Left forelimb (tissue), 1 donor: ENCODE data around the gene PGGHG.
"Not testable (repeated sequence)": the region's sequence is repeated elsewhere in the genome, so short reads cannot be mapped to it uniquely, and the experiment has no call there.

Experiments used
- DNase-seq: peaks from one replicate; pipeline ENCODE4 v3.0.0-alpha.2; 2018; ENCODE audit warnings: low spot score

The PGGHG gene

GRCh38 chr11:330307-330693, 41.4 kb downstream of the PGGHG start:
- no peak for DNase-seq

DNA sequence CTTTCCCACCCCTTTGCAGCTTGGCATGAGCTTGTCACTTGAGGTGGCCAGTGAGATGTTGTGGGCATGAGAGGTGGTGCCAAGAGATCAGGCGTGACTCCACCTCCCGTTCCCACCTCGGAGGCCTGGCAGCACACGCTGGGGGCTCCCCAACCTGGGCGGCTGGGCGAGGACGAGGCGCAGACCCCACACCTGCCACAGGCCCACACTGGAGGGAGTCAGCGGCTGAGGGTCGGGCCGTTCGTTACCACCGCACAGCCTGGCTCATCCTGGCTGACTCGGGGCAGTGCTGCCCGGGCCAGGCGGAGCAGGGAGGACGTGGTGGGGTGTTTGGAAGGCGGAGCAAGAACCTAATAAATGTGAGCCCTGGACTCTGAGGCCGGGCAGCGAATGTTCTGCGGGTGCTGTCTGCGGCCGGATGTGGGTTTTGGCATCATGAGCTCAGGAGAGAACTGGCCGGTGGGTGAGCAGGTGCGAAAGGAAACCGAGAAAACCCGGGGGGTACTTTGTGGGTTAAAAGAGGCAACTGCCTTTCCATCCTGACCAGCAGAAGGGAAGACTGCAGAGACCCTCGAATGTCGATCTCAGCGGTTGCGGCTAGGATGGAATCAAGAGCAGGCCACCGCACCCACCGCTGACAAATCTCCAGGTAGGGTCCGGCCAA, 41.9 kb downstream of the PGGHG start:
- peak; percentile 61 for DNase-seq

DNA sequence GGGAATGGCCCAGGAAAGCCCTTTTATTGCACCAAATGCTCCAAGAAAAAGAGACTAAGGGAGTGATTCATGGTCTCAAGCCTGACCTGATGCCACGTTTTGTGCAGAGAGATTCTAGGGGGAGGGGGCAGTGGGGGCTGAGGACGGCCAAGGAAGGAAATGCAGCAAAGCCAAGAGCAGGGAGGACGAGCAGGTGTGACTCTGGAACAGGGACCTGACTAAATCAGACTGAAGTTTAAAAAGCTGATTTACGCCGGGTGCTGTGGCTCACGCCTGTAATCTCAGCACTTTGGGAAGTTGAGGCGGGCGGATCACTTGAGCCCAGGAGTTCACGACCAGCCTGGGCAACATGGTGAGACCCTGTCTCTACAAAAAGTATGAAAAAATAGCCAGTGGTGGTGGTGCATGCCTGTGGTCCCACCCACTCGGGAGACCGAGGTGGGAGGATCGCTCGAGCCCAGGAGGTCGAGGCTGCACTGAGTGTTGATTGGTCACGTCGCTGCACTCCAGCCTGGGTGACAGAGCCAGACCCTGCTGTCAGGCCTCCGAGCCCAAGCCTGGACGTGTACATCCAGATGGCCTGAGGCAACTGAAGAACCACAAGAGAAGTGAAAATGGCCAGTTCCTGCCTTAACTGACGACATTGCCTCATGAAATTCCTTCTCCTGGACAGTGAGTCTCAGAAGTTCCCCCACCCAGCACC, 42.6 kb downstream of the PGGHG start:
- DNase-seq = peak; percentile 42

DNA sequence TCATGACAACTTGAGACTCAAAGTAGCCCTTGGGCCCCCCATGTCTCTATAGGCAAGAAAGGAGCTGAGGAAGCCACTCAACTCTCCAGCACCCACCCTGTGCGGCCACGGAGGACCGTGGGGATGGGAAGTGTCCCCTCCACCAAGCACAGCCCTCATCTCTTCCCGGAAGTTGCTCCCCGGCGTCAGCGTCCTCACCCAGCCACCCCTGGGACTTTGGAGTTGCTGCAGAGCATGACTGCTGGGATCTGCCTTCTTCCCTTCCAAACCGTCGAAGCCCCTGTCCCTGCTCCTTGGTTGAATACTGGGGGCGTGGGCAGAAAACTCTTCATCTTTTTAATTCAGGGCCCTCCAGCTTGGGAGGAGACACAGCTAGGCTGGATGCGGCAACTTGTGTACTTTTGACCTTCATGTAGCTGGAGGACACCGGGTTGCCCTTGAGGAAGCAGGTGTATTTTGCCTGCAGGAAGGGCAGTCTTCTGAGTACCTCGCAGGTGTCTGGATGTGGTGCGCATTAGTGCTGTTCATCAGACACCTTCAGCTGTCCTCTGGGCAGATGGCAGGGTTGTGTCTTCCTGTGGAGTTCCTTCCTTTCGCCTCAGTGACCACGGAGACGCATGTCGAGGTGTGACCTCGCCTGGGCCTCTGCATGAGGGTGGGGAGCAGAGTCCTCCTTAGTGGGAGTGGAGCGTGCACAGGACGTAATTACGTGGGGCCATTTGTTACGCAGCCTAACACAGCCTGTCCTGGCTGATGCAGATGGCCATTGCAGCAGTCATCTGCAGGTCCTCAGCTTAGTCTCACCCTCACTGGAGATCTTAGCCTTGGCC, 43.9 kb downstream of the PGGHG start:
- peak; percentile 55 for DNase-seq

GRCh38 chr11:333616-334263, 44.8 kb downstream of the PGGHG start:
- DNase-seq = not testable (repeated sequence)

DNA sequence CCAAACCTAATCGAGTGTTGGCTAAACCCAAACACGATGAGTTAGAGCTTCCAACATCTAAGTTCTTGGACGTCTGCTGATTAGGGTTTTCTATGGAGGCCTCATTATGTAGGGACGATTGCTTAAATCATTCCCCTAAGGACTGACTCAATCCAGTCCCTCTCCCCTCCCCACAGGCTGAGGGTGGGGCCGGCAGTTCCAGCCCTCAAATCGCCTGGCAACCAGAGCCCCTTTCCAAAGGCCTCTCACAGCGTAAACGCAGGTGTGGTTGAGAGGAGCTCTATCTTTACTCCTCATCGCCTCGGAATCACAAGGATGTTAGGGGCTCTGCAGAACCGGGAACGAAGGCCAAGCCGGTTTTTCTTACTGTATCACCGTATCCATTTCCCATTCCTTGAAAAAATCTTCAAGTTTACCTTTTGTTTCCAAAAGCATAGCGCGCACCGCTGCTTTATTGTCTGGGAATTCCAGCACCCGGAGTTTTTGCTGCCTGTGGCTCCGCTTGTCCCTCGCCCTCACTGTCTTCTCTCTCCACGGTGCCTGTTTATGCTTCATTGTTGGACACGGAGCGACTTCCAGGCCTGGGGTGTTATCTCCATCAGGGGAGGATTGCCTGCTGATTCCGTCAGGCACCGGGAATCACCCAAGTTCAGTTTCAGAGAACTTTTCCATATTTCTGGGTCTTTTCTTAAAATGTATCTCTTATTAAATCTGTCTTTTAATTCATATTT, 45.5 kb downstream of the PGGHG start:
- DNase-seq = peak; percentile 72

GRCh38 chr11:335779-336658, 47.1 kb downstream of the PGGHG start:
- DNase-seq = peak; percentile 72

DNA sequence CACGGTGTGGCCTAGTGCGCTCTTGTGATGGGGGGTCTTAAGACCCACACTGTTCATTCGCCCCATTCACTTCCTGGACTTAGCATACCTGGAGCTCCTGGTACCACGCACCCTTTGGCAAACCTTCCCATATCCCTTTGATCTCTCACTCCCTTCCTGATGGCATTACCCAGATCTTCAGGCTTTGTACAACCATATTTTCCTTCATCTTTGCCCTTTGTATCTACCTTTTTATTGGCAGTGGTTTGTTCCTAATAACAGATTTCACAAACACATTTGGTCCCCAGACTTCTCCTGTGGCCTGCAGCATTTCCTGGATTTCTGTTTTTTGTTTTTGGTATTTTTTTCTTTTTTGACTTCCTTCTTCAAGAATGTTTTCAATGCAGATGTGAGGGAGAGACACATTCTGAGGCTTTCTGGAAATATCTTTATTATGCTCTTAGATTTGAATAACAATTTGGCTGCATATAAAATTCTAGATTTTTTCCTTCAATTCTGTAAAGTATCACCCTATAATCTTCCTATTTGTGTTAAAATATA, 47.8 kb downstream of the PGGHG start:
- DNase-seq = no peak

DNA sequence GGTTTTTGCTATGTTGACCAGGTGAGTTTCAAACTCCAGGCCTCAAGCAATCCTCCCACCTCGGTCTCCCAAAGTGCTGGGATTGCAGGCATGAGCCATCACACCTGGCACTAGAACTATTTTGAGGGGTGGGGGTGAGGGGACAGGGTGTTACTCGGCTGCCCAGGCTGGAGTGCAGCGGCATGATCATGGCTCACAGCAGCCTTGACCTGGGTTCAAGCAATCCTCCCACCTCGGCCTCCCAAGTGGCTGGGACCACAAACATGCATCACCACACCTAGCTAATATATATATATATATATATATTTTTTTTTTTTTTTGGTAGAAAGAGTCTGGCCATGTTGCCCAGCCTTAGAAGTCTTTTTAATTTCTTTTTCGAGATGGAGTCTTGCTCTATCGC, 48.8 kb downstream of the PGGHG start:
- no peak for DNase-seq

DNA sequence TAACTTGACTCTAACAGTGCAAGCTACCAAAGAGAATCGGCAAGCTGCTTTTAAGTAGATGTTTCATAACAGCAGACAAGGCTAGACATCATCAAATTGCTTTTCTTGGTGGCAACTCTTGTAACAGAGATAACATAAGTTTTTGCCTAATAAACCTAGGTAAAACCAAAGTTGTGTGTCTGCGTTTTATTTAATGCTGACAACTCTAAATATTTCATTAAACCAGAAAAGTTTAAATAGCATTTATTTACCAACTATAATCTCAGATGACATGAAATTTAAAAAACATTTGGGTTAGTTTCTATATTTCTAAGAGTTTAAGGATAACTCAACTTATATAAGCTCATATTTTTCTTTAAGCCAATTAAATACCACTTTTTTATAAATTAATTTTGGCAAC, 51.0 kb downstream of the PGGHG start:
- DNase-seq = no peak

GRCh38 chr11:340539-341512, 51.9 kb downstream of the PGGHG start:
- no peak for DNase-seq

DNA sequence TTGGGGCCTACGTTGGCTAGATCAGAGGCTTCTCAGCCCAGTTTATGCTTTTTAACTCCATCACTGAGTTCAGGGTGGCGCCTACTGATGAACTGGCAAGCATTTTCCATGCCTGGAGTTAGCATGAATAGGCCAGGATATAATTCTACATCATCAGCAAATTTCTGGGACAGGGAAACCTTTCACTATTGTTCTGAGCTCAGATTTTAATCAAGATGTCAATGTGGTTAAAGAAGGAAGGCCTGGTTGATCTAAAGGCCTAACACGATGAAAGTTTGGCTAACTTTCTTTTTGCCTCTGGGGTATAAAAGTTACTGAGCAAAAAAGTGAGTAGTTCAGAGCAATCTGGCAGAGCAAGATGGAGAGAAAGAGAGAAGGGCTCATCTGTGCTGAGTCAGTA, 53.4 kb downstream of the PGGHG start:
- DNase-seq = no peak

DNA sequence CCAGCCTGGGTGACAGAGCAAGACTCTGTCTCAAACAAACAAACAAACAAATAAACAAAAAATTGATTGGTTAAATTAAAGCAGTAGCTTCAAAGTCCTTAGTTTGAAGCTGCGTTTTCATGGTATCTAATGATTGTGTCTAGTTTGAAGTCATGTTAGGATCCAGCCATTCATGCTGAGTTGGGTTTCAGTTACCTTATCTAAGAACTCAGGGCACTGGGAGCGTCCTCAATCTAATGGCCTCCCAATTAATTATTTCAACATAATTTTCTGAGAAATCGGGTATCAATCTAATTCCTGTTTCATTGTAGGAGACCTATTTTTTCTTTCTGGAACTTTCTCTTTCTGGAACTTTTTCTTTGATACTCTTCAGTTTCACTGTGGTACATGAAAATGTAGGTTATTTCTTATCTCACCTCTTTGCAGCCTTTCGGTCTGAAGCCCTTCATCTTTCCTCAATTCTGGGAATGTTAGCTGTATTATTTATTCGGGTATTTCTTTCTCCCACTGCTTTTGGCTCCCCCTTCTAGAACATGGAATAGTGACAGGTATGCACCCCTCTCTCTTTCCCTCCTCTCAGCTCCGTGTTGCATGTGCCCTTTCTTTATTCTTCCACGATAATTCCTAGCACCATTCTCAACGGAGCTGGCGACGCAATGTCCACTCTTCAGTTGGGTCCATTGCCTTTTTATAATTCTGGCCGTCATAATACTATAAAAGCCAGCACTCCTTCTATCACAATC, 56.1 kb downstream of the PGGHG start:
- DNase-seq = no peak
